GM10248 (cell line): ENCODE data around the gene LENG1.

Experiments used
- CTCF ChIA-PET: fragments of 300-600 bp; sonication (Branson Sonifier 250); formaldehyde crosslinking; extraction: SDS; loops from one replicate; lab custom pipeline; 2021; ENCODE audit warnings: antibody characterized with exemption; lab: Yijun Ruan, JAX
- POLR2A ChIA-PET: fragments of 350-650 bp; sonication (Branson Sonifier 250); formaldehyde crosslinking; extraction: SDS; loops from one replicate; lab custom pipeline; 2020; ENCODE audit warnings: antibody characterized with exemption; lab: Yijun Ruan, JAX
- DNase-seq: peaks from one replicate; pipeline ENCODE4 v3.0.0; 2012; ENCODE audit errors: extremely low spot score
- CTCF ChIP-seq: IDR thresholded peaks from 2 replicates; pipeline ENCODE4 v1.5.1; 2012; ENCODE audit warnings: mild to moderate bottlenecking, low read depth; ENCODE audit errors: extremely low read depth, missing control alignments, control extremely low read depth

Gene LENG1

GRCh38 chr19:54206030-54206830 is 46.7 kb upstream of the LENG1 start:
- POLR2A ChIA-PET = interaction anchor here (2.1 to 5.7 kb wide), 3 partner anchors 11 to 17 kb away, joined by 4 to 30 read pairs (median 14); partner anchors contain the start of genes MBOAT7 and TSEN34
- CTCF ChIA-PET = interaction anchor here (1.6 to 4.0 kb wide), 3 partner anchors 17 to 60 kb away, joined by 5 to 22 read pairs (median 8); partner anchors contain the start of genes LENG1, MBOAT7 and TSEN34
- DNase-seq = no peak
- TF ChIP-seq CTCF = no peak

- CTCF ChIA-PET = interaction anchor here (3.1 to 4.0 kb wide), 2 partner anchors 15 to 61 kb away, joined by 8 to 22 read pairs; partner anchors contain the start of genes MBOAT7 and TSEN34
- POLR2A ChIA-PET = interaction anchor here (1.1 to 5.7 kb wide), 4 partner anchors 13 to 45 kb away, joined by 3 to 30 read pairs (median 9); partner anchors contain the start of genes LENG1, MBOAT7 and TSEN34
- no peak for TF ChIP-seq CTCF
- DNase-seq = no peak
Measured at GRCh38 chr19:54204767-54205468, 45.4 kb upstream of the LENG1 start.

GRCh38 chr19:54203151-54203611 is 43.7 kb upstream of the LENG1 start:
- ChIA-PET POLR2A (interaction anchor here (0.6 to 3.8 kb wide), 5 partner anchors 12 to 1428 kb away, joined by 3 to 102 read pairs (median 3); partner anchors contain the start of genes MBOAT7 and TSEN34), CTCF (interaction anchor here (1.0 to 4.0 kb wide), 3 partner anchors 12 to 29 kb away, joined by 3 to 22 read pairs (median 7); partner anchors contain the start of genes MBOAT7 and TSEN34)
- TF ChIP-seq CTCF = no peak
- no peak for DNase-seq

DNA sequence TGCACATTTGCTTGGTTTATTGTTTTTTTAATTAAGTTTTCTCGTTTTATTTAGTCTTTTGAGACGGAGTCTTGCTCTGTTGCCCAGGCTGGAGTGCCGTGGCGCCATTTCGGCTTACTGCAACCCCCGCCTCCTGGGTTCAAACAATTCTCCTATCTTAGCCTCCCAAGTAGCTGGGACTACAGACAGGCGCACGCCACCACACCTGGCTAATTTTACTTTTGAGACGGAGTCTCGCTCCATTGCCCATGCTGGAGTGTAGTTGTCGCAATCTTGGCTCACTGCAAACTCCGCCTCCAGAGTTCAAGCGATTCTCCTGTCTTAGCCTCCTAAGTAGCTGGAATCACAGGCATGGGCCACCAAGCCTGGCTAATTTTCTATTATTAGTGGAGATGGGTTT is 42.5 kb upstream of the LENG1 start:
- no peak for DNase-seq
- CTCF ChIA-PET = interaction anchor here (1.0 to 3.0 kb wide), 2 partner anchors 13 to 30 kb away, joined by 3 to 7 read pairs; no protein-coding TSS in a partner anchor
- no peak for TF ChIP-seq CTCF
- POLR2A ChIA-PET = interaction anchor here (2.9 to 3.8 kb wide), 2 partner anchors 11 to 65 kb away, joined by 18 to 102 read pairs; partner anchors contain the start of genes CNOT3, MBOAT7 and TSEN34

DNA sequence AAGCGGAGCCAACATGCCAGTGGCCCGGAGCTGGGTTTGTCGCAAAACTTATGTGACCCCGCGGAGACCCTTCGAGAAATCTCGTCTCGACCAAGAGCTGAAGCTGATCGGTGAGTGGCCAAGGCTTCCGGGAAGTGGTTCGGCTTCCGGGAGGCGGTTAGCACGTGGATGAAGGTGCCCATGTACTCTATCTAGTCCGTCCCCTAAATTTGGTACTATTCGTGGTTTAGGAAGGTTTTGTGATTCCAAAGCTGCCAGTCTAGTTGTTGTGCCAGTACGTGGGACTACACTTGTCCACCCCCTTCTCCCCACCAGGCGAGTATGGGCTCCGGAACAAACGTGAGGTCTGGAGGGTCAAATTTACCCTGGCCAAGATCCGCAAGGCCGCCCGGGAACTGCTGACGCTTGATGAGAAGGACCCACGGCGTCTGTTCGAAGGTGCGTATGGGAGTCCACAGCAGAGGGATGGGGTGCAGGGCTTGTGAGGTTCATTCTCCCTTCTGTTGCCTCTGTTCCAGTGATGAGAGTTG is 41.7 kb upstream of the LENG1 start:
- no peak for DNase-seq
- CTCF ChIA-PET = interaction anchor here (3.0 kb wide), 1 partner anchor 31 kb away, joined by 7 read pairs; no protein-coding TSS in a partner anchor
- POLR2A ChIA-PET = interaction anchor here (0.9 to 3.8 kb wide), 4 partner anchors 10 to 64 kb away, joined by 3 to 102 read pairs (median 14); partner anchors contain the start of genes CNOT3, MBOAT7 and TSEN34
- no peak for TF ChIP-seq CTCF
